OCI-LY3 (cell line): ENCODE results near the gene MARCOL.

Experiments
- CTCF ChIP-seq: fragments of 200-600, 300-600 bp; sonication (generic); IDR thresholded peaks from 2 replicates; pipeline ENCODE4 v1.5.1; 2014; ENCODE audit warnings: antibody characterized with exemption, low read length, low read depth
- EZH2phosphoT487 ChIP-seq: fragments of 200-600 bp; shearing (Covaris generic); IDR thresholded peaks from 2 replicates; pipeline ENCODE4 v1.6.1; 2018; ENCODE audit warnings: antibody characterized with exemption, mixed run types, low read depth

- TF ChIP-seq CTCF (no peak), EZH2phosphoT487 (no peak)
Observed at GRCh38 chr5:148229840-148230239, 8.5 kb upstream of the MARCOL start.
